ENCODE measurements around the gene TCOF1.
A peak's percentile ranks its signal among the peaks of the same experiment; 100 is the strongest.

Gene TCOF1

DNA sequence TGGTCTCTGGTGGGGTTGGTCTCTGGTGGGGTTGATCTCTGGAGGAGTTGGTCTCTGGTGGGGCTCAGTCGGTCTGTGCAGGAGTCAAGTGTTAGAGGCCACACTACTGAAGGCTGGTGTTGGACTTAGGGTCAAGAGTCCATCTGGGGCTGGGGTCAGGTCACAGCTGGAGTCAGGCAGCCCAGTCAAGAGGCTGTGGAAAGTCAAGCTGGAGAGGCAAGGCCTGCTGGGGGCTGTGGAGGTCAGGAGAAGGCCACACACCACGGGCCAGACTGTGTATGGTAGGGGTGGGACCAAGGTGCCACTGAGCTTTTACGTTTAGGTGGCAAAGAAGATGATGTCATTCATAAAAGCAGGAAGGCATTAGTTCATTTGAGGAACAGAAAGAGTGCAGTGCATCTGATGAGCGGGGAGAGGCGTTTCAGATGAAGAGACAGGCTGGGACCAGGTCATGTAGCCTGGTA, 71.9 kb downstream of the TCOF1 start:
- no peak for DNase-seq

DNA sequence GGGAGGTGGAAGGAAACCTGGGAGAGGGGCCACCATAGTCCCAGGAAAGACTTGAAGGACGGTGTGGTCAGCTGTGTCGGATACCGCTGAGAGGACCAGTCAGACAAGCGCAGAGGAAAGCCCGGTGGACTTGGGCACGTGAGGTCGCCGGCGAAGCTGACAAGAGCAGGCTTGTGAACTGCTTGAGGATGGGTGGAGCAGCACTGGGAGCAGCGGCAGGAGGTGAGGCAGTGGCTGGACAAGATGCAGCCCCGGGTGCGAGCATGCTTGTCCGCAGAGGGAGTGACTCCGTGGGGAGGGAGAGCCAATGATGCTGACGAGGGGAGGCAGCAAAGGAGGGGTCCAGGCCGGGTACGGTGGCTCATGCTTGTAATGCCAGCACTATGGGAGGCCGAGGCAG, 73.6 kb downstream of the TCOF1 start:
- DNase-seq, result no peak

DNA sequence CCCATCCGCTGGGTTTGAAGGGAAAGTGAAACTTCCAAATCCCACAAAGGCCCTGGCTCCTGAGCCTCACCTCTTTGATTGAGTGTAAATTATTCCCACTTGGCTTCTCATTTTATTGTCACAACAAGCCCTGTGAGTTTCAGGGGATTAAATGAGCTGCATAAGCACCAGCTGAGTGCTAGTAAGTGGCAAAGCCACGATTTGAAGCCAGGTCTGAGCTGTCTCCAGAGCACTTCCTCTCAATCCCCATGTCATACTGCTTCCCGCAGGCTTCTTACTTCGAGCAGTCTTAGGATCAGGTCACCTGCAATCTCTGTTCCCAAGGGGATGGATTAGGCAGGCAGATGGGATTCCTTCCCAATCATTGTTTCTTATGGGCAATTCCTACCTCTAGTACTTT, 74.1 kb downstream of the TCOF1 start:
- no peak for DNase-seq

DNA sequence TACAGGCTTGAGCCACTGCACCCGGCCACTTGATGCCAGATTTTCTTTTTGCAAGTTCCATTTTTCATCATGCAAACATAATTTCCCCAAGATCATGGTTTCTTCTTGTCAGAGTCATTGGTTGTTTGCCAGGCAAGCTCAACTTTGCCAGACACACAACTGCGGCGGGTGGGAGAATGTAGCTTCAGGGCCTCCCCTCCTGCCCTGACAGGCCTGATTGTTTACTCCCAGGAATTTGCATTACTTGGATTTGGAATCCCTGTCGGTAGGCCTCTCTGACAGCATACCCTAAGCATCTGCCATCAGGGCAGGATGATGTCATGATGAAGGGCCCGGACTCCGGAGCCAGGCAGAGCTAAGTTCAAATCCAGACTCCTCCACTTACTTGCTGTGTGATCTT, 77.0 kb downstream of the TCOF1 start:
- no peak for DNase-seq

DNA sequence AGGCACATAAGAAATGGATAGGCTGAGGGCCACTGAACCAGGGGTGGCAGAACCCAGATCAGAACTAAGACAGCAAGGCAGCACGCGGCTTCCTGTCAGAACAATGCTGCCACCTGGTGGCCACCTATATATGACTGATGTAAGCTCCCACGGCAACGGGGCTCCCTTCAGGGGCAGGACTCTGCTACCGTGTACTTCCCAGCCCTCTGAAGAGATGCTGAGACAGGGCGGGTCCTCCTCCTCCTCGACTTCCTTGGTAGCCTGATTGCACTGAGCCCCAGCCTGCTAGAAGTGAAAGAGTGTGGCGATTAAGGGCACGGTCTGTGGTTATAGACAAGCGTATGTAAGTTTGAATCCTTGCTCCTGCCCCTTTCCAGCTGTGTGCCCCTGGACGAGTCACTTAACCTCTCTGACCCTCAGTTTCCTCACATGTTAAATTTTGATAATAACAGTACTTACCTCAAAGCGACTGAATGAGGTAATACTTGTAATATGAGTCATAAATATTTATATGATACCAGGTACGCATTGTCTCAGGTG, 78.7 kb downstream of the TCOF1 start:
- peak; percentile 88 for DNase-seq

DNA sequence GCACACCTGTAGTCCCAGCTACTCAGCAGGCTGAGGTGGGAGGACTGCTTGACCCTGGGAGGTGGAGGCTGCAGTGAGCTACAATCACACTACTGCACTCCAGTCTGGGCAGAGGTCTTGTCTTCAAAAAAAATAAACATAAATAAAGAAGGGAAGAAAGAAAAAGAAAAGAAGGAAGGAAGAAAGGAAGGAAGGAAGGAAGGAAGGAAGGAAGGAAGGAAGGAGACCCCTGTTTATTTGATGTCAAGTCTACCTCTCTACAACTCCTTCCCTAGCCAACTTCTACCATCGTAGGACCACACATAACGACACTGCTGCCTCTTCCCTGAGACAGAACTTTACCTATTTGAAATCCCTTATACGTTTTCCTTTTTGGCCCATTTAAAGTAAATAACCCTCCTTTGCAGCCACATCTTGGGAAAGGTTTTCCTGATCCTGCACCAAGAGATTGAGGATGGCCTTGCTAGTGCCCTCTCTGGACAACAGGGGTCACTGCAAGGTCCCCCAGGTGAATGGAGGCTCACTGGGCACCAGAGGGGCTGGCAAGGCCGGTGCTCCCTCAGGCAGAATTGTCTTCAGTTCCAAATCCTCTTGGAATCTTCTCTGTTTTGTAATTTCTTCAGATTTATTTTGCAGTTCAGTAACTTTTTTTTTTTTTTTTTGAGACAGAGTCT, 81.5 kb downstream of the TCOF1 start:
- DNase-seq, result no peak

DNA sequence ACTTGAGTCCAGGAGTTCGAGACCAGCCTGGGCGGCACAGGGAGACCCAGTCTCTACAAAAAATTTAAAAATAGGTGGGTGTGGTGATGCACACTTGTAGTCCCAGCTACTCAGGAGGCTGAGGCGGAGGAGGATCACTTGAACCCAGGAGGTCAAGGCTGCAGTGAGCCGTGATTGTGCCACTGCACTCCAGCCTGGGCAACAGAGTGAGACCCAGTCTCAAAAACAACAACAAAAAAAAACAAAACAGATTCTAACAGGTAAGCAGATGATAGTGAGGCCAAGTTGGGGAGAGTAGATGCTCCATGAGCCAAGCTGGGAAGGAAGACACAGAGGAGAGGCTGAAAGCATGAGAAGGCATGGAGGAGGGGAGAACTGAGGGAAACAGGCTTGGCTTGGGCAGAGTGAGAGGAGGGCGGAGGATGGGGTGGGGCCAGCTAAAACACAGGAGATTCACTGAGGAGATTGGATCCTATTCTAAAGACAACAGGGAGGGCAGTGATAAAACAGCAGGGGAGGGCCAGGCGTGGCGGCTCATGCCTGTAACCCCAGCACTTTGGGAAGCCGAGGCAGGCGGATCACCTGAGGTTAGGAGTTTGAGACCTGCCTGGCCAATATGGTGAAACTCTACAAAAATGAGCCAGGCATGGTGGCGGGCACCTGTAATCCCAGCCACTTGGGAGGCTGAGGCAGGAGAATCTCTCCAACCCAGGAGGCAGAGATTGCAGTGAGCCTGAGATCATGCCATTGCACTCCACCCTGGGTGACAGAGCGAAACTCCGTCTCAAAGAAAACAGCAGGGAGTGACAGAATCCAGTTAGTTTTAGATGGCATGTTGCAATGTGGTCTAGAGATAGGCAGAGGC, 83.7 kb downstream of the TCOF1 start:
- DNase-seq, result no peak

DNA sequence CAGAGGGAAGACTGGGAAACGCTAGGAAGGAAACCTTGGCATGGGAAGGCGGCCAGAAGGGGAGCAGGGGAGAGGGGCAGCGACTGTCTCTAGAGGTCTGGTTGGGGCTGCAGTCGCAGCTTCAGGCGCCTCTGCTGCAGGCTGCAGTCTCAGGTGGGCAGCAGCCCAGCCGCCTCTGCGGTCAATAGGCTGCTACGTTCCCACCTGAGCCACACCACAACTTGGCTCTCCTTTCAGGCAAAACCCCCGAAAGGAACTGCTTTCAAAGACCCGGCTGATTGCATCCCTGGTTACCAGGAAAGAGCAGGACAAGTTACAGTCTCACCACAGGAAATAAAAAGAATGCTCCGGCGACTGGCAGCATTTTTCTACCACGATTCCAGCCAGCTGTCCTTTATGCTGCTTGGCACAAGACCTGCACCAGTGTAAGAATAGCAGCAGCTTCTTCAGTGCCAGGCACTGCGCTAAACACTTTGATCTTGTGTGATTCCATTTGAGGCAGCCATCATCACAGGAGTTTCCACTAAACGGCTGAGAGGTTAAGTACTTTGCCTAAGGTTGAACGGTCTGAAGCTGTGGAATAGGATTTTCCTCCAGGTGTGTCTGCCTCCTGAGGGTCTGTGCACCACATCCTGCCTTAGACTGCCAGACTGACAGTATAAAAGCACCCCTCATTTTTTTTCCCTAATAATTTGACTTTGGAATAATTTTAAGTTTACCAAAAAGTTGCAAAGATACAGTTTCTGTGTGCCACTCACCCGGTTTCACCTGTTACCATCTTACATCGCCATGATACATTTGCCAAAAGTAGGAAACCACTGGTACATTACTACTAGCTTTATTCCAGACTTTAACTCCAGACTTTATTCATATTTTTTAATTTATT, 84.6 kb downstream of the TCOF1 start:
- DNase-seq, result no peak

DNA sequence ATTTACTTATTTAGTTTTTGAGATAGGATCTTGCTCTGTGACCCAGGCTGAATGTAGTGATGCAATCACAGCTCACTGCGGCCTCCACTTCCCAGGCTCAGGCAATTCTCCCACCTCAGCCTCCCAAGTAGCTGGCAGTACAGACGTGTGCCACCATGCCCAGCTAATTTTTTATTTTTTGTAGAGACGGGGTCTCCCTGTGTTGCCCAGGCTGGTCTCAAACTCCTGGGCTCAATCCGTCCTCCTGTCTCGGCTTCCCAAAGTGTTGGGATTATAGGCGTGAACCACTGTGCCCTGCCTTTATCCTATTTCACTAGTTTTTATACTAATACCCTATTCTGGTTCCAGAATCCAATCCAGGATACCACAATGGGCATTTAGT, 85.2 kb downstream of the TCOF1 start:
- no peak for DNase-seq

DNA sequence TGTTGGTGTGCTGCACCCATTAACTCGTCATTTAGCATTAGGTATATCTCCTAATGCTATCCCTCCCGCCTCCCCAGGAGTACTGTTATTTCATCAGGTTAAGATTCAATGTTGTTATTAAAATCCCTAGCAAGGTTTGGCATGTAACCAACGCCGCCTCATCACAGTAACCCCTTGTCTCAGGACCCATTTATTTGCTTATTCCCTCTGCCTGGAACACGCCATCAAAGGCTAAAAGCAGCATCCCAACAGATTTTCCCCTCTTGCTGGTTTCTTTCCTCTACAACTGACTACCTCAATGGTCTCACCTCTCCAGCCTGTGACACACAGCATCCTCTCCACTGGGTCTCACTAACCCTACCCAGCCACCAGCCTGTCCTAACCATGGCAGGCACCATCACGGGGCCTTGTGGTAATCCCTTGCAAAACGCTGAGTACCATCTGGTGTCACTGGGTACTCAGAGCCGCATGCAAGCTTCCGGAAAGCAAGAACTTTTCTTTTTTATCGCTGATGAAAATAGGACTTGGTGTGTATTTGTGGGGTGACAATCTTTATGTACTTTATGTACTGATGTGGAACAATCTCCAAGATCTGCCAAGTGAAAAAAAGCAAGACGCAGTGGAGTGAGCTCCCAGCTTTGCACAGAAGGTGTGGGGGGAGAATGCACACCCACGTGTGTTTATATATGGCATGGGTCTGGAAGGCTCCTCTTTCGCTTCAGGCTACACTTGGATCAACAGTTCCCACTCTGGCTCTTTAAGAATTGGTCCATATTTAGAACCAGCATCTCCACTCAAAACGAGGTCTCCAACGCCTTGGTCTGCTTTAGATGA, 86.0 kb downstream of the TCOF1 start:
- no peak for DNase-seq

DNA sequence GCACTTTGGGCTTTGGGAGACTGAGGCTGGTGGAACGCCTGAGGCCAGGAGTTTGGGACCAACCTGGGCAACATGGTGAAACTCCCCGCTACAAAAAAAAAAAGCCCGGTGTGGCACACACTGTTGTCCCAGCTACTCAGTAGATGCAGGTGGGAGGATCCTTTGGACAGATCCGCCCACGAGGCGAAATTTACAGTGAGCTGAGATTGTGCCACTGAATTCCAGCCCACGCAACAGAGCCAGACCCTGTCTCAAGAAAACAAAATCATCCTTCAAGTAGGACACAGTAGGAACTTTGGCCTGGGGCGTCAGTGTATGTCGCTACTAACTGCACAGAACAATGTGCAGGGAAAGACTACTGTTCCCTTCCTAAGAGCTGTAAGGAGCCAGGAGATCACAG, 87.3 kb downstream of the TCOF1 start:
- DNase-seq, result no peak

DNA sequence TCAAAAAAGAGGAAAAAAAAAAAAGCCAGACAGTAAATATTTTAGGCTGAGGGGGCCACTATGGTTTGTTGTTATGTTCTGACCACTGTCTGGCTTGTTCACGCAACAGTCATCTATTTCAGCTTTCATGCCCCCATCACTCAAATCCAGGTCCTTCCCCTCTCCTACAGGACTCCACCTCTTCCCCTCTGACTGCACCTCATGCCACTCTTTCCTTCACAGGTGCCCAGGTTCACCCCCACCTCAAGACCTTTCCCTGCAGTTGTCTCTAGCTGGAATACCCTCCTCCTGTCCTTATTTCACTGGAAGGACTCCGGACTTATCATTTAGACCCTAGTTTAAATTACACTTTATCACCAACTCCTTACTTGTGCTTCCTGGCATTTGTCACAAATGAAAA, 88.6 kb downstream of the TCOF1 start:
- no peak for DNase-seq

DNA sequence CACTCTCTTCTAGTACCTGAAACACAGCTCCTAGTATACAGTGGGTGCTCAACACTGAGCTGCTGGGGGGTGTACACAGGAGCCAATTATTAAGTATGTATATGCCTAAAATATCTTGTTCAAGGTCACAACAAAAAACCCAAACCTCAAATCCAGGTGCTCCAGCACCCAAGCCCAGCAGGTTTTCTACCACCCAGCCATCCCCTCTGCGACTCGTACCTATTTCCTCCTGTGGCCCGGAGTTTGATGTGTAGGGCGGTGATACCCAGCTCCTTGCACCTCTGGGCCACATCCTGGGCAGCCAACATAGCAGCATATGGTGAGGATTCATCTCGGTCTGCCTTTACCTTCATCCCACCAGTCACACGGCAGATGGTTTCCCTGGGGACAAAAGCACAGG, 89.1 kb downstream of the TCOF1 start:
- no peak for DNase-seq

DNA sequence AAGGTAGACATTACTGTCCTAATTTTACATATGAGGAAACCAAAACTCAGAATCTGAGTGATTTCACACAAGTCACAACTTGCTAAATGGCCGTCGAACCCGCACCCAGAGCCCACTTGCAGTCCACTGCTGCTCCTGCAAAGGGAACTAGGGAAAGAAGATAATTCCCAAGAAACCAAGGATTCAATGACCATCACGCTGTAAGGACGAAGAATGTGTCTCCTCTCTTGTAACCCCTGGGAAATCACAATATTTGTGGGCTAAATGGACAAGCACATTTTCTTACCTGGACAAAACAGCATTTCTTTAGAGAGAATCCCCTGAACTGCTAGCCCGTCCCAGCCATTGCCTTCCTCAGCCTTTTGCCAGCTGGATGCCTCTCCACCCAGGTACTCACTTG, 89.7 kb downstream of the TCOF1 start:
- DNase-seq, result no peak

DNA sequence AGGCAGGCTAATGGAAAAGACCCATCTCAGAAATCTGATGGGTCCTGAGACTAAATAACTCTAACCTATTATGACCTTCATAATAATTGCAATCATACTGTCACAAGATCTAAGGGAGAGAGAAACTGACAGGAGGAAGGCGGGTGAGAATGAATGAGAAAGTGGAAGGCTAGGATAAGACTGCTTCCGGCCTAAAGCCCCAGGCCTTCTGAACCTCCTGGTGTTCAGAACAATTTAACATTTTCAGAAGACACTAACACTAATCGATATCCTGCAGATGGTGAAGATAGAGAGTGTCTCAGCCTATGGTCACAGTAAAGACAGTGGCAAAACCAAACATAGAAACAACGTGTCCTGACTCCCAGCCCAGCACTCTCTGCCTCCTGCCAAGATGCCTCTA, 90.8 kb downstream of the TCOF1 start:
- no peak for DNase-seq

DNA sequence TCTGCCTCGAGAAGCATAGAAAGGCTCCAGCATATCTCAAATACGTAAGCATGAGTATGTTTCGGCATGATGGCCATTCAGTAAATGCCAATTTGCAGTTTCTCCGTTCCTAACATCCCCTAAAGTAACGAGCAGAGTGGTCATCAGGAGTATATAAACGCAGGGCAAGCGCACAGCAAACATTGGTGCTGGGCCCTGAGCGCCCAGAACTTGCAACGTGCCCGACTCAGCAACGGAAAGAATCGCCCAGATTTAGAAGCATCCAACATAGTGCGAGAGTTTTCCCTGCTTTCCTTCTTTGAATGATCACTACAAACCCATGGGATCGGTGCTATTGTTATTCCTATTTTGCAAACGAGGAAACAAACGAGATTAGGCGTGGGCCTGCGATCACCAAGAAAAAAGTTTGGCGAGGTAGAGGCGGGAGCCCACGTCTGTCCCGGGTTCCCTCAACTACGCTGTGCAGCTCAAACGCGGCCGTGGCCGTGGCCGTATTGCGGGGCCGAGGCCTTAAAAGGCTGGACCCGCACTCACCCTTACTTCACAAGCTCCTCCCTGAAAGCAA, 91.5 kb downstream of the TCOF1 start:
- DNase-seq, result no peak
